M059J (cell line): ENCODE results near the gene PLCB4. TPM values are rescaled to one million over a fixed set of nuclear protein-coding genes. Genes with fewer than 3 reads are reported as not detected.

ENCODE experiments used
- DNase-seq: peaks from one replicate; pipeline ENCODE4 v3.0.0-alpha.2; 2012; ENCODE audit warnings: low read depth
- total RNA-seq: library from RNA; depleted of rRNA; stranded (reverse); fragments of >200 nt; shearing (Covaris generic); gene quantifications from 2 replicates; pipeline ENCODE4 v1.2.3, GENCODE V29; 2014

PLCB4 gene
- total RNA-seq, 1 experiment from 2014 or later, result 16.1 TPM

DNA sequence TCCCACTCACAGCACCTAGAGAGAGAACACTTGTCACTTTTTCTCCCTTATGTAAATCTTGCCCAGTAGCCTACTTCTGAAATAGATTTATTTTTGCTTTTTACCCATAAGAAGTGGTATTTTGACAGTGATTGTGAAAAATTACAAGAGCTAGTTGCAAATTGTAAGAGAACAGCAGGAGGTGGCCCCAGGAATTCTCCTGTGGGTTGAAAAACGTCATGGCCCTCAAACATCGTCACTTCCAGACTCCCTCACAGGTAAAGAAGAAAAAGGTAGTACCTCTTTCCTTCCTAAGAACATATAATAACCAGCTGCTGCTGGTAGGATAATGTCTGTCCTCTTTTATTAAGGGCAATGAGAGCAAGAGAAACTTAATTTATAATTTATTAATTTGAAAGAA, 376.0 kb downstream of the PLCB4 start:
- DNase-seq, result no peak

DNA sequence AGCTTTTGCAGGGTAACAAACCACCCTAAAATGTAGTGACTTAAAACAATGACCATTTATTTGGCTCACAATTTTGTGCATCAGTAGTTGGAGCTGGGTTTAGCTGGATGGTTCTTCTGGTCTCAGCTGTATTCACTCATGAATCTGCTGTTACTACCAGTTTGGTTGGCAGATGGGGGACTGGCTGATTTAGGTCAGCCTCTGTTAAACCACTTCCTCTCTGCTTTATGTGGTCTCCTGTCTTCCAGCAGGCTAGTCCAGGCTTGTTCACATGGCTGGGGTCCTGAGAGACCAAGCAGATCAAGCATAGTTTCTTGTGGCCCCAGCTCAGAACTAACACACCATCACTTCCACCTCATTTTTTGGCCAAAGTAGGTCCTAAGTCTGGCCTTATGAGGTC, 378.3 kb downstream of the PLCB4 start:
- no peak for DNase-seq

GRCh38 chr20:9453201-9453600, 384.3 kb downstream of the PLCB4 start:
- no peak for DNase-seq

GRCh38 chr20:9454791-9455190, 385.9 kb downstream of the PLCB4 start:
- no peak for DNase-seq

- no peak for DNase-seq
Observed at GRCh38 chr20:9457136-9457535, 388.2 kb downstream of the PLCB4 start.

- peak; percentile 48 for DNase-seq
Observed at GRCh38 chr20:9458138-9458796, 389.4 kb downstream of the PLCB4 start.

- peak; percentile 82 for DNase-seq
Observed at GRCh38 chr20:9460518-9460917, 391.6 kb downstream of the PLCB4 start.

DNA sequence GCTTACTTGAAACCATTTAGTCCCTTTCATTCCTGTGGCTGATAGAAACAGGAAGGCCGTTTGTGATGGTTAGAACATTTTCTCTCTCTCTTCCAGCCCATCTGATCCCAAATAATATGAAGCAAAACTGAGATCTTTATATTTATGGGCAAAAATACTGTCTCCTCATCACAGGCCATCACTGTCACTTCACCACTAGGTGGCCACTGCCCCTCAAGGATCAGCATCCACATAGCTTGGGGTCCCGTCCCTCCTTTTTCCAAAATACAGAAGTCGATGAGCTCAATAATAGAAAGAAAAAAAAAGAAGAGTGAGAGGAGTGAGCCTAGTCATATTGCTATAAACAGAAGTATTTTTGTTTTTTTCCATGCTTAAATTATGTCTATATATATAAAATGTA, 399.1 kb downstream of the PLCB4 start:
- DNase-seq, result peak; percentile 12

- peak; percentile 54 for DNase-seq
Observed at GRCh38 chr20:9474835-9475415, 406.0 kb downstream of the PLCB4 start.

DNA sequence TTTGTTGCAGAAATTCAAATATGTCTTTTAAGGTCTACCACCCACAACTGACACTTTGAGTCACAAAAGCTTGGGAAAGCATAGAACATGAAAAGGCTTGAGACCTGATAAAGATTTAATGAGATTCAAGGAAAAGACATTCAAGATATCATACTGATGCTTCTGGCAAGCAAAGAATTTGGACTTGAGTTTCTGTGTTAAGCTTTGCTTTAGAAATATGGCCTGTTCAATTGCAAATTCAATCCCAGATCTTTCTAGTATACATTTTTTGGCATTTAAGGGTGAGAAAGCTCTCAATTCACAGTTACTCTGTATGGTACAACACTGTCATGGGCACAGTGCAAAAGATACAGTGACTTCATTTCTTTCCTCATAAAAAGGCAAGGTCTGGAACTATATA, 406.6 kb downstream of the PLCB4 start:
- no peak for DNase-seq

- DNase-seq, result no peak
Observed at GRCh38 chr20:9476174-9476573, 407.3 kb downstream of the PLCB4 start.

- DNase-seq, result no peak
Observed at GRCh38 chr20:9476637-9477036, 407.8 kb downstream of the PLCB4 start.

GRCh38 chr20:9478771-9479170, 409.9 kb downstream of the PLCB4 start:
- DNase-seq, result peak; percentile 27

DNA sequence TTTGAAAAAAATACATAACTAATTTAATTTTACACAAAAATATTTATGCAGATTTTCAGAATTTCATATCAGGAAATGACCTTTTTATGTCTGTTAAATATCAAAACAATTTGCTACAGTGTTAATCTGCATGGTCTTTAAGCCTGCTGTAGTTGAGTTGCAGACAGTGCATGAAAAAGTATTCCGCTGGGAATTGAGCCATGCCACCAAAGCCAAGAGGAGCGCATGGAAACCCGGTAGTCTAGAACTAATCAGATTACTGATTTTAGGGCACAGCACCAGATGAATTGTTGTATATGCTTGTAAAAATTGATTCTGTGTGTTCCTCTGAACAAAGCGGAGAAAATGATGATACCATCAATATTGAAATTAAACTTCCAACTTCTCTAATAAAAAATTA, 411.2 kb downstream of the PLCB4 start:
- no peak for DNase-seq

- DNase-seq, result no peak
Observed at GRCh38 chr20:9482180-9482579, 413.3 kb downstream of the PLCB4 start.

DNA sequence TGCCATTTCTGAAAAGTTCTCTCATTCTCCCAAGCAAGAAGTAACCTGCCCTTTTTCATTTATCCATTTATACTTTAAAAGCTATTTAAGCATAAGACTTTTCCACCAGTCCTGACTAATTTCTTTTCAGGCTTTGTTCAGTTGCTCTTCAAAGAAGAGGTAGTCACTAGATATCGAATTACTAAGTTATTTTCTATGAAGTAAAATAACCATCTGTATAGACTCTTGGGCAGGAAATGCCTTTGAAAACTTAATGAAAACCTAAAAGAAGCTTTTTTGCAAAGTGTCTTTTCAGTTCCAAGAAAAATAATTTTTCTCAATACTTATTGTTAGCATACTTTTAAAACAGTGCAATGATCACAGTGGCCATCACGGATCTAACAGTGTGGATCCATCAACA, 414.2 kb downstream of the PLCB4 start:
- no peak for DNase-seq

- DNase-seq, result no peak
Observed at GRCh38 chr20:9485614-9486340, 416.9 kb downstream of the PLCB4 start.

DNA sequence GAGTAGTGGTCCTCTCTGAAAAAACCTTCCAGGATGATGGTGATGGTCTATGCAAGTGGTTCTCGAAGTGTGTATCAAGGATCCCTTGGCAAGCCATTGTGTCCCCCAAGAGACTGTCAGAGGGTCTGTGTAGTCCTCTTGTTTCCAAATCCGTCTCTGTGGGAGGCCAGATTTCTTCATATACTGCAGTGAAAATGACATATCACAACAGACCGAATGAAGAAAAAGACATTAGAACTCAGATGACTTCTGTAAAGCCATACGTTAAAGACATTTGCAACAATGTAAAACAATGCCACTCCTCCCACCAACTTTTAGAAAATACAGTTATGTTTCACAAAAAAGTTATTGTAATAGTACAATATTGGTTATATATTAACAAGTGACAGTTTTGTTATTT, 418.3 kb downstream of the PLCB4 start:
- no peak for DNase-seq

DNA sequence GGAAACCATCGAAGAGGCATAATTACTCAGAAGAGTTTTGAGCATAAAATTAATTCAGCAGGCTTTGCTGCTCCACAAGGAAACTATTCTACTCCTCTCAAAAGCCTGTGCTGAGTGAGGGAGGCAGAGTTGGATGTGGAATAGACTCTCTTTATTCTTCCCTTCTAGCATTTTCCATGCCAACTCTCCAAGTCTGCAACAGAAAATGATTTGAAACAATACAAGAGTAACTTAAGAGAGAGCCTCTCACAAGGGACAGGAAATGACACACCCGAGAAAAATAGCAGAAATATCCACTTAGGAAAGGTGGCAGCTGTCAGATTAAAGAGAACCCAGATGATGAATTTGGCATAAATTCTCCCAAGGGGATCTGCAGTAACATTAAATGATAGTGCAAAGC, 419.2 kb downstream of the PLCB4 start:
- DNase-seq, result peak; percentile 37

DNA sequence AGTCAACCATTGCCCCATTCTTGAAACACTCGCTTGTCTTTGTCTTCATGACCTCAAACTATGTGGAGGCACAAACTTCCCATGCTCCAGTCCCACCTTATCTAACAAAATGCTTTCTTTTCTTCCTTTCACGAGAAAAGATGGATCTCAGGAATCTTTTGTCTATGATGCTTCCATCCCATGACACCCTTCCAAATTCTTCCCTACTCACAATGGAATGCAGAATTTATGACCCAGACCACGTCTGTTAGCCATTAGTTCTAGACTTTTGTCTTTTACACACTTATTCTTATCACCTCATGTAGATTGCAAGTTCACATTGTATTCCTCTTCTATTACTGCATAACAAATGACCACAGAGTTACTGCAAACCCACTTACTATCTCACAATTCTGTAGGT, 421.3 kb downstream of the PLCB4 start:
- no peak for DNase-seq

DNA sequence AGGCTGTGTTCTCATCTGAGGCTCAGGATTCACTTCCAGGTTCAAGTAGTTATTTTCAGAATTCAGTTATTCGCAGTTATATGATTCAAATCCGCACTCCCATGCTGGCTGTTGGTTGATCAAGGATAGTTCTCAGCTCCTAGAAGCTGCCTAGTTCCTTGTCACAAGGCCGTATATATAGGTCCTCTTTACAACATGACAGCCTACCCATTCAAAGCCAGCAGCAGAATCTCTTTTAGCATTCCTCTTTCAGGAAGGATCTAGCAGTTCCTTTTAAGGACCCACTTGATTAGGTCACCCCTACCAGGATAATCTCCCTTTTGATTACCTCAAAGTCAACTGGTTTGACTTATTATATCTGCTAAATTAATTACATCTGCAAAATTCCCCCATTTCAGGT, 421.7 kb downstream of the PLCB4 start:
- no peak for DNase-seq

DNA sequence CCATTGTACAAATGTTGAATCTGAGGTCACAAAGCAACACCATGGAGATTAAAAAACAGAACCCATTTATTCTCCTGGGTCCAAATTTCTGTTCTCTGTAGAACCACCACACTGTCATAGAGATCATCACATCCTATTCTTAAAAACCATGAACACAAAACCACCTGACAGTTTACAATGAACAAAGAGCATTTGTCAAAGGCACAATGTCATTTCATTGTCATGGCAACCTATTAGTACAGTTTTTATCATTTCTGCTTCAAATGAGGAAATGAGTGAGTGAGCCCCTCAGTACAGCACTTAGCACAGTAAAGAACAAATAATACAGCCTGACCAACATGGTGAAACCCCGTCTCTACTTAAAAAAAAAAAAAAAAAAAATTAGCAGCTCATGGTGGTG, 422.4 kb downstream of the PLCB4 start:
- DNase-seq, result no peak

DNA sequence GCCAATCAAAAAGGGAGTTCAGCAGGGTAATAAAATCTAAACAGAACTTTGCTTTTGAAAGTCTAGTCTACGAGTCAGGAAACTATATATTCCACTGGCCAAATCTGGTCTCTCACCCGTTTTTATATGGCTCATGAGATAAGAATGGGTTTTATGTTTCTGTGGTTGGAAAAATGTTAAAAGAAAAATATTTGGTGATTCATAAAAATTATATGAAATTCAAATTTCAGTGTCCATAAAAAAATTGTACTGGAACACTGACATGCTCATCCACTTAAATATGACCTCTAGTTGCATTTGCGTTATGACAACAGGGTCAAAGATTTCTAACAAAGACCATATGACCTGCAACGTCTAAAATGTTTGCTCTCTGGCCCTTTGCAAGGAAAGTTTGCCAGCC, 423.2 kb downstream of the PLCB4 start:
- no peak for DNase-seq
